HG02943 (cell line): ENCODE results near the gene MYO1A.
"Not testable (repeated sequence)": the region's sequence is repeated elsewhere in the genome, so short reads cannot be mapped to it uniquely, and the experiment has no call there.

Source experiments
- ATAC-seq: cut with Tn5 transposase; IDR thresholded peaks from one replicate; pipeline ENCODE4 v1.9.1; 2021; ENCODE audit warnings: mild to moderate bottlenecking, low read depth, moderate library complexity; ENCODE audit not compliant: unreplicated experiment

MYO1A gene

DNA sequence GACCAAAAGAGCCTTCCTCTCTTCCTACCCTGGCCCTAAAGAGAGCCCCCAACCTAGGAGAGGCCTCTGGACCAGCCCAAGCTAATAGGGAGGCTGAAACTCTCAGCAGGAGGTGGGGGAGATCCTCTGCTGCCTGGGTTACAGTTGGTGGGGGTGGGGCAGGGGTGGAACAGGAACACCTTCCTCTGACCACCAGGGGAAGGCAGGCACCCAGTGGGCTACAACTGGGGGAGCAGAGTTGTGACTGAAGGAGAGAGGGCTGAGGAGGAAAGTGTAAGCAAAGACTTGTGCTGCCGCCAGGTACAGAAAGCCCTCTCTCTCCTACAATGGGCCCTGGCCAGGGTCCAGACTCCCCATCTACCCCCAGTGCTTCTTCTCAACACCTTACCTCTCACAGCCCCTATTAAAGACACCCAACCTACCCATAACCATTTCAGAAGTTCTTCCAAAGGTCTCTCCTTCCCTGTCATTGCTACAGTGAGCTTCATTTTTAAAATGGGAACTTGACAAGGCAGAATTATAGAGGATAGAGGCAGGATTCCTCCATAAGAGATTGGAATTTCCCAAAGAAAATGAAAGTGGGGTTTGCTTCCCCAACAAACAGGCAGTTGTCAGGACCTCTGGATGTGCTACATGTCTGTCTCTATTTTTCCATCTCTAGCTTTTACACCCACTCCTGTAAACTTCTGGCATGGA lies 1.4 kb downstream of the MYO1A start:
- ATAC-seq = no peak

DNA sequence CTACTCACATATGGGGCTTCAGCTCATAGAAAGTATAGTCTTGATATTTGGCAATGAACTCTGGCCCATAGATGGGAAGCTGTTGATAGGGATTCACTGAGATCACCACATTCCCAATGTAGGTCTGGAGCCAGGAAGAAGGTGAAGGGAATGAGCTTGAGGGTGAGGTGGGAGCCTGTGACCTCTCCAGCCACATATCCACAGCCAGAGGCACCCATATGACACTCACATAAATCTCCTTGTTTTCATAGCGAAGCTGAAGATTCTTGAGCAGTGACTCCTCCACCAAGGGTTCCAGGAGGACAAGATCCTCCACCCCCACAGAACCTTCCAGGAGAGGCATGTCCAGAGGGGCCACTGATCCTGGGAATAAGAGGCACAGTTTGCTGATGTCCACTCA lies 1.9 kb downstream of the MYO1A start:
- no peak for ATAC-seq

DNA sequence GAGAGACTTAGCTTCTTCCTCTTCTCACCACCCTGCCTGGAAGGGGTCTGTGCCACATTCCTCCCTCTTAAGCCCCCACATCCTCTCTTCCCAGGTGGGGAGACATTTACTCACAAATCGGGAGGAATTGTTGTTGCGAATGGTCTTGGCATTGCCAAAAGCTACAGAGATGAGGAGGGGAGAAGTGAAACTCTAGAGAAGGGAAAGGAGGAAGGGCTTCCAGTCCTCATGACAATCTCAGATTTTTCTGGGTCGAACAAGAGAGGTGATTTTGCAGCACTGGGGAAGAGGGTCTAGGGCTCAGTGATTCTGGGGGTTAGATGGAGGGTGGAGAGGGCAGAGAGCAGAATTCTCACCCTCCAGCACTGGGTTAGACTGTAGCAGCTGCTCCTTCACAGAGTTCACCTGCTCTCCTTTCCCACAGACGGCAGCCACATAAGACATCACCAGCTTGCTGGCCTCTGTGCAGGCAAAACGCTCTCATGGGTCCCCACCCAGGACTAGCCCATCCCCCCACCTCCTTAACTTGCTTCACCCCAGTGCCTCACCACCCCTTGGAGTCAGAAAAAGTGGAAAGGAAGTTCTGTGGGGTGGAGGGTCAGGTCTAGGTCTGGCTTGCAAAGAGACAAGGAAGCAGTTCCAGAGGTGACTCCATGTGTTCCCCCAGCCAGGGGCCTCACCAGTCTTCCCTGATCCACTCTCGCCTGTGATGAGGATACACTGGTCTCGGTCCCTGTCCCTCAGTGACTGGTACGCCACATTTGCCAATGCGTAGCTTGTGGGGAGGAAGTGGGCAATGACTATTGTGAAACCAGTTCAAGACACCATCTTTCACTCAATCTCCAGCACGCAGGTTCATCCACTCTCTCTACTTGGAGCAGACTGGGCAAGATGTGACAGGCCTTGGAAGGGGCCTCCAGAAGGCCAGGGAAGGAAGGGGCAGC lies 2.7 kb downstream of the MYO1A start:
- no peak for ATAC-seq

DNA sequence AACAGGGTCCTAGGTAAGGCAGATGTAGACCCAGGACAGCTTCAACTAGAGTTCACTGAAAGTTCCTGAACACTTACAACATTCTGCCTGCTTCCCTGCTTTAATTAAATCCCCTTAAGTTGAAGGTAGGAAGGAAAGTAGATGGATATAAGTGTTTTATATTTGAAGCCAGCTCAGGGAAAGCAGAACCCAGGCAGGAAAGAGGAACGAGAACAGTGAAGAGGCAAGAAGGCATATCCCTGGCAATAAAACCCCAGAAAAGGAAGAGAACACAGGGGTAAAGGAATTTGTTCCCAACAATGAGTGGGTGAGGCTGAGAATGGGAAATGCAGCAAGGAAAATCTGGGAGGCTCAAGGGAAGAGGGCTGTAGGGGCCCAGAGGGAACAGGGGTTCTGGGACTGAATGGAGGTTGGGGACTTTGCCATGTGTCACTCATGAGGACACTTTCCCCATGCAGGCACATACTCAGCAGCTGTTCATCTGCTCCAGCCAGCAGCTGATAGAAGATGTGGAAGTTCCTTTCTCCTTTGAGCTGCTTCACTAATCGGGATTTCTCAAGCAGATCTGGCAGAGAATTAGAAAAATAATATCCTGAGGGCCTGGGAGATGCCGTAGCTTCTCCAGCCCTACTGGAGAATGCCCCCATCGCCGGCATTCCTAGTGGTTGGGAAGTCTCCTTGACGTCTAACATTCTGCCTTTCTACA lies 3.7 kb downstream of the MYO1A start:
- no peak for ATAC-seq

DNA sequence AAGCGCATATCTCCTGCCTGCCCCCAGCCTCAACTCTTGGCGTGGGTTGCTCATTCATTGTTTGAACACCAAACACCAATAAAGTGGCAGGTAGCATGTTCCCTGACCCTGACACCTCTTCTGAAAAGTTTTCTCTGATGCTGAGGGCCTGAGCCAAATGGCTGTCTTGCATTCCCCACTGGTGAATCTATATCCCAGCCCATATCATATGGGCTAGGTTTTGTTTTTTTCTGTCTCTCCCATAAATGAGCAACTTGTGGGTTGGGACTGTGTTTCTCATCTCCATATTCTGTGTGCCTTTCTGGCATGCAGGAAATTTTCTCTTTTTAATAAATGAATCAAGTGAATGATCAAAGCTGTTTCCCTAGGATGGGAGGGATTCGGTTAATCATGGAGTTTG lies 5.0 kb downstream of the MYO1A start:
- no peak for ATAC-seq

DNA sequence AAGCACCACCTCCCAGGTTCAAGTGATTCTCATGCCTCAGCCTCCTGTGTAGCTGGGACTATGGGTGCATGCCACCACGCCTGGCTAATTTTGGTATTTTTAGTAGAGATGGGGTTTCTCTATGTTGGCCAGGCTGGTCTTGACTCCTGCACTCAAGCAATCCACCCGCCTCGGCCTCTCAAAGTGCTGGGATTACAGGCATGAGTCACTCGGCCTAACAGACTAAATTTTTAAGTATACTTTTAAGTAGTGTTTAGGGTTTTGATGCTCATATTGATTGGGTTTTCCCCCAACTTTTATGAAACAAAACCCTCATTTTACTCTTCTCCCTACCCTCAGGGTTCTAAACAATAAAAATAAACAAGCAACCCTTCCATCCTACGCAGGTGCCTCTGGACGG lies 5.5 kb downstream of the MYO1A start:
- no peak for ATAC-seq

DNA sequence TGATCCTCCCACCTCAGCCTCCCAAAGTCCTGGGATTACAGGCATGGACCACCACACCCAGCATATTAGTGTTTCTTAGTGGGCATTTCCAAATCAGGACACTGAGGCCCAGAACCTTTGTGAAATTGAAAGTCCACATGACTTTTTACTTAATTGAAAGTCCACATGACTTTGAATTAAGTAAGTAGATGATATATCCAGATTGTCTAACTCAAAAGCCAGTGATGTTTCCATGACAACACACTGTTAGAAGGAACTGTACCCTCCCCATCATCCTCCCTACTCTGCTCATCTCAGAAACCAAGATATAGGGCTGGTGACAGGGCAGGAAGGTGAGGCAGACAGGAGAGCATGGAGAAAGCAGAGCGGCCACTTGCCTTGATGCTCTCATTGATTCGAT lies 7.2 kb downstream of the MYO1A start:
- no peak for ATAC-seq

DNA sequence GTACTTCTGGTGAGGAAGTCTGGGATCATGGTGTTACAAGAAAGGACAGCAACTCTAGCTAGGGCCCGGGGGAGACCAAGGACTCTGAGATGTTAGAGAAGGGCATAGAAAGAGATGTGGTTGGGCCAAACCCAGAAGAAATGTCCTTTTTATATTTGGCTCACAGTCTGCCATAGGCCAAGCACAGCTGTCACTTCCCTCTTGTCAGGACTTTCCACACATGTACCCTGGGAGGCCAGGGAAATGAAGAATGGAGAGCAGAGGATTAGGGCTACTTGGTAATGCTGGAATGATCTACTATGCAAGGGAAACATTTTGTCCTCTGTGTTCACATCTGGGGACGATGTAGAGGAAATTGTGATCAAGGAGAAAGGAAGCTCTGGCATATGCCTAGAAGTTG lies 9.2 kb downstream of the MYO1A start:
- ATAC-seq = no peak

DNA sequence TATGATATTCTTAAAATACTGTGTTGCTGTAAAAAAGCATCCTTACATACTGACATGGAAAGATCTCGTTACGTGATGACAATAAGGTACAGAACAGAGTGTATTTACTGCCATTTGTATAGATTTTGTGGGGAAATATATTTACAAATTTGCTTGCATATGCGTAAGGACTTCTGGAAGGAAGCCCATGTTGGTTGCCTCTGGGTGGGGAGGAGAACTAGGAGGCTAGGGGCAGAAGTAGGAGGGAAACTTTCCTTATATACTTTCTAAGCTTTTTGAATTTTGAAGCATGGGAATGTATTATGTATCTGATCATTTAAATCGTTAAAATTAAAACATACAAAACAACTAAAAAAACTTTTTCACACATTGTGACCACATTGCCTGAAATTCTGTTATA lies 9.7 kb downstream of the MYO1A start:
- ATAC-seq = no peak

DNA sequence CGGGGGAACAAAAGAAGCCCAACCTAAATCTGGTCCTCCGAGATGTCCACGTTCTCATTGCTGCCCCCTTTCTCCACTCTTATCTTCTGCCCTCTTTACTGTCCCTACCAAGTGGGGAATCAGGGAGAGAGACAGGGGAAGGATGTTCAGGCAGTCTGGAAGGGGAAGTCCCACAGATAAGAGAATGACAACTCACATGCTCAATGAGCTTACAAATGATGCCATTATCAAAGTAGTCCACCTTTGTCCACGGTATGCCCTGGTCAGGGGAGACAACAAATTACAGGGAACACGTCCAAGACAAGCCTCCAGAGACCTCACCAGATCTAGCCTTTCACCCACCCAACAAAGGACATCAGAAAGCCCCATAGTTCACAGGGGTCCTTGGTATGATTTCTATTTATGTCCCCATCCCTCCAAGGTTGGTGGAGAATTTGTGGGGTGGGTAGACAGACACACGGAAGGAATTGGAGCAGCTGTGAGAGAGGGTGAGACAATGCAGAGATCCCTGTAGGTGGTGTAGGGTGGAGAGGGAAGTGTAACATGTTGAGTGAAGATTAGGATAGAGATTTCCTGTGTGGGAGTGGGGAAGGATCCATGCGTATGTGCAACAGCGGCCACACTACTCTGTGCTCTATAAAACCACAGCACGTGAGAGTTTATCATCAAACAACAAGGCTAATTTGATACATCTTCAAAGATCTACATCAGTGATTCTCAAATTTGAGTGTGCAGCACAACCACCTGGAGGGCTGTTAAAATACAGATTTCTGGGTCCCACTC lies 10.7 kb downstream of the MYO1A start:
- ATAC-seq = no peak

DNA sequence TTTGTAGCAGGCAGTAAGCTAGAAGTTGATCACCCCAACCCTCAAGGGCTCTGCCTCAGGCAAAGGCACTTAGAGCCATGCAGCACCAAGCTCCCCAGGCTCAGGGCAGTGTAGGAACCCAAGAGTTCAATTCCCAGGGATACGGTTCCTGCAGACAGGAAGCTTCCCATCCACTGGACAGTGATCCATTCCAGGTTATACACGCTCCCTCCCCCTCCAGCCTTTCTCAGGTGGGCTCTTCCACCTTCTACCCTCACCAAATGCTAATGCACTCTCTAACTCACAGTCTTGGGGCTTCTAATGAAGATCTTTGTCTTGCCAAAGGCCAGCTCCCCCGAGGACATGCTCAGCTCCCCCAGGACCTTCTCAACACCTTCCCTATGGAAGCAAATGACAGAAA lies 12.7 kb downstream of the MYO1A start:
- no peak for ATAC-seq

DNA sequence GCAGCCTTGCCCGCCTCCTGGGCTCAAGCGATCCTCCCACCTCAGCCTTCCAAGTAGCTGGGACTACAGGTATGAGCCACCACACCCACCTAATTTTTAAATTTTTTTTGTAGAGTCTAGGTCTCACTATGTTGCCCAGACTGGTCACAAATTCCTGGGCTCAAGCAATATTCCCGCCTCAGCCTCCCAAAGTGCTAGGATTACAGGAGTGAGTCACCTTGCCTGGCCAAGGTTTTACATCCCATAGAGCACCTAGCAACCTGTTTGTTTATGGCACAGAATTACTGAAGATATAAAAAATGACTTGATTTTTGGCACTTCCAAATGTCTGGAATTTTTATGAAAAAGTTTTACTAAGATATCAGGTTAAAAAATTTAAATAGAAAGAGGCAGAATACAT lies 16.5 kb downstream of the MYO1A start:
- no peak for ATAC-seq

DNA sequence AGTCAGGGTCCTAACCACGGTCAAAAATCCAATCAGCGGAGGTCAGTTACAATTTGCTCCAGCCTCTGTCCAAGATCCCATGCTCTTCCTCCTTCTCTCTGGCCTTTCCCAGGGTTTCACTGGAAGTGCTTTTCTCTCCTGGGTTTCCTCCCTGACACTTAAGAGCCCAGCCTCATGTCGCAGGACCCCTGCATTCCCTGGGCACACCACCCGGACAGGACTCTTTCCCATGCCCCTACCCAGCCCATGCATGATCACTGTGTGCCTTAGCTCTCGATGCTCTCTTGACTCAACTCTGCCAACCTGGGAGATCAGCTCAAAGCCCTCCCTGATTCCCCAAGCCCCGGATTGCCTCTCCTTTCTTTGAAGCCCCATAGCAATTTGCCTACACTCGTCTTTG lies 18.1 kb downstream of the MYO1A start:
- ATAC-seq = no peak

DNA sequence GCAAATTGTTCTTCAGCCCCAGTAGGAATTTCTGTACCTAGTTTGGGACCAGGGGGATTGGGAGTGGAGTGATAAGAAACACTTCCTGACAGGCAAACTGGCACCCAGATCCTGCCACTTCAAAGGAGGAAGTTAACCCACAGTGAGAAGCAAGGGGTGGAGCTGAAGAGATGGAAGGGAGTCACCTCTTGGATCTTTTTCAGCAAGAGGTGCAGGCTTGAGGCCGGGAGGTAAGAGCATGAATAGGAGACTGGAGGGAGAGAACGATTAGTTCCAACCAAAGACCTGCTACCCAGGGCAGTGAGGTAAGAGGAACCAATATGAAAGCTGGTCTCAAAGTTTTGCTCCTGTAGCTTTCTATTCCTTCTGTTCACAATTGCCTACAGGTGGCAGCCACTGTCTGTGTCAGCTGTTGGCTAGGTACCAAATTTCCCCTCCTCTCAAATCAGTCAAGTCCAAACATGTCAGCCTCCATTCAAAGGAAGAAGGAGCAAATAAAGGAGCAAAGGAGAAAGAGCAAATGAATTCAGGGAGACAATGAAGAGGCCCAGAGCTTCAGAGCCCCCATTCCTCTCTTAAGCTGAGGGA lies 18.7 kb downstream of the MYO1A start:
- no peak for ATAC-seq

DNA sequence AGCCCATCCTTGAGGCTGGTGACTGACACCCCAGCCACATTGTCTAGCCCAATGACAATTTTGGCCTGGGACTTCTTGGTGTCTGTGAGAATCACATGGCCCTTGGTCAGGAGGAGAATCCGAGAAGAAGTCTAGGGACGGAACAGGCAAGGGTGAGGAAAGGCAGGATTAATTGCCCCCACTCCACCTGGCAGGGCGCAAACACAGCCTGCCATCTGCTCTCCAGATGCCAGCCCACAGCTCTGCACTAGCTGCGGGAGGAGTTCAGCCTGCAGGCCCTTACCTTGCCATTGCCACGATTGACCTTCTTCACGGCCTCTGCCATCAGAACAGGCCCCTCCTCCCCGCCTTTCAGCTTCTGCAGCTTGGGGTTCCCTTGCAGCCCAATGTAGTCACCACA lies 20.5 kb downstream of the MYO1A start:
- ATAC-seq = no peak

DNA sequence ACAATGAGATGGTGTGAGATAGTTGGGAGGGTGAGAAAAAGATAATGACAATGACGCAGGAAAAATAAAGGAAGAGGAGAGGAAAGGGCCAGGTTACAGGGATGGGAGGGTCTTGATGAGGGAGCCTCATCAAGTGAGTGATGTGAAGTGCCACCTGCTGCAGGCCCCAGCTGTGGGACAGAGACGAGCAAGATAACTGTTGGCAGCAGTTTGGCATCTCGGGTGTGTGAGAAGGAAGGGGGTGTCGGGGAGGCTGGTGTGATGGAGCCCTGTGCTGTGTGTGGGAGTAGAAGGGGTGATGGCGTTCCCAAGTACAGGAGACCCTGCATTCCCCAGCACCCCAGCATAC lies 22.1 kb downstream of the MYO1A start:
- ATAC-seq = no peak

DNA sequence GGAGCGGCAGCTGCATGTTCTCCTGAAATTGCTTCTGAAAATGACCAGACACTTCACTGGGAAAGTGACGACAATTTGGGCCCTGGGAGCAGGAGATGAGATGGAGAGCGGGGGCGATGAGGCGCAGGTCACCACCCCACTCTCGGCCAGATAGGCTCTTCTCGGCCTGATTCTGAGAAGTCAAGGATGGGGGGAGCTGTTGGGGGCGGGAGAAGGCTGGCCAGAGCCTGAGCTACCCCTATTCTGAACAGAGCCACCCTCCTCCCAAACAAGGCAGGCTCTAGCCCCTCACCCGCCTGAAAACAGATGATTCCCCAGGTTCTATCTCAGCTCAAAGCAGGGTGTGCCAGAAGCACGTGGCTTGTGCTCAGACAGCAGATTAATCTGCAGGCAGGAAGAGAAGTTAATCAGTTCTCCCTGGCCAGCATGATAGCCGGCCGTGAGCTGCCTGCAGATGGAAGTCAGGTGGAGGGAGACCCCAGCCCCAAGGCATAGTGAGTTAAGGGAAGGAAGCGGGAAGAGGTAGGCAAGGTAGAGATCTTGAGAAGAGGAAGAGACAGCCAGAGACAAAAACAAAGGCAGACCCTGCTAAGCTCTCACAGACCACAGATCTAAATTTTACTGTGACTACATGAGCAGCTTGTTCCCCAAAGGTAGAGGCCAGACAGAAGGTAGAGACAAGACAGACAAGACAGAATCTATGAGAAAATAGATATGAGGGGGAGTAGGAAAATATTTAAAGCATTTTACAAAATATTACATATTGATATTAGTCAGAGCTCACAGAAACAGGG lies 22.7 kb downstream of the MYO1A start:
- ATAC-seq = no peak

DNA sequence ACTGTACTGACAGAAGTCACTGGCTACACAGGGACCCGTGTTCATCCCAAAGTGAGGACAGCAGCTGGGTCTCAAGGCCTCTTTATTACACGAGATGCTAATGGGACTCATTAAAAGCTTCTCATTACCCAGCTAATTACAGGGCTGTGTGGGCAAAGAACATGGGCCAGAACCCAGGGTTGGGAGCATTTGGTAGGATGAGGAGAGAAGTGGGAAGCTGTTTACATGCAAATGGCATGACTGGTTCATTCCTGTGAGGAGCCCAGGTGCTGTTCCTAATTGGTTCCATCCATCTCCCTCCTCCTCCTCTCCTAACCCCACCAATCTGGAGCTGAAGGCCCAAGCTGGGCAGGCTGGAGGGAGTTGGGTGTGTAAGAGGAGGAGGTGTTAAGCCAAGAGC lies 24.7 kb downstream of the MYO1A start:
- no peak for ATAC-seq

DNA sequence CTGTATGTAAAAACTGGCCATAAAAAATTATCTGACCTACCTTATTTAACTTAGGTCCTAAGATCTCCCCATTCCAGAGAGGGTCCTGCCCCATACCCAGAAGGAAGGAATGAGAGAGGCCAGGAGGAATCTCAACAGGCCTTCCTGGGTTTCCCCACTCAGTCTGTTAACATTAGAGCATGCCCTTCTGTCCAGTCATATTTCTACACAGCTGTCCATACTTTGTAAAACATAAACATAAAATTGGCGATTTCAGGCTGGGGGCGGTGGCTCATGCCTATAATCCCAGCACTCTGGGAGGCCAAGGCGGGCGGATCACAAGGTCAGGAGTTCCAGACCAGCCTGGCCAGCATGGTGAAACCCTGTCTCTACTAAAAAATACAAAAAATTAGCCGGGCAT lies 27.6 kb downstream of the MYO1A start:
- not testable (repeated sequence) for ATAC-seq
